Left lung (tissue), 10 donors: ENCODE measurements around the gene KANK4. TPM values are rescaled to one million over a fixed set of nuclear protein-coding genes. Genes with fewer than 3 reads are reported as not detected.
A peak's percentile ranks its signal among the peaks of the same experiment; 100 is the strongest.

Experiments
- ATAC-seq: fragments of 200-7000 bp; cut with Tn5 transposase; one replicate; pipeline ENCODE4 v1.9.1; 2020; ENCODE audit warnings: moderate library complexity
- DNase-seq, 4 donors: peaks; one replicate each; pipeline ENCODE4 v3.0.0-alpha.2; 2013 to 2020
- H3K27ac ChIP-seq, 2 donors: fragments of 200-600 bp; sonication (generic) in 1 of 2; one replicate each; pipeline versions ENCODE4 v1.5.0 to v1.8.0; 2020 to 2021
- H3K27me3 ChIP-seq, 2 donors: fragments of 200-600 bp; sonication (generic) in 1 of 2; one replicate each; pipeline versions ENCODE4 v1.5.0 to v1.8.0; 2020 to 2021
- H3K36me3 ChIP-seq, 2 donors: fragments of 200-600 bp; sonication (generic) in 1 of 2; one replicate each; pipeline versions ENCODE4 v1.5.0 to v1.8.0; 2020 to 2021
- H3K4me1 ChIP-seq, 2 donors: fragments of 200-600 bp; one replicate each; pipeline ENCODE4 v1.8.0; 2021
- H3K4me3 ChIP-seq, 2 donors: fragments of 200-600 bp; sonication (generic) in 1 of 2; one replicate each; pipeline versions ENCODE4 v1.5.0 to v1.8.0; 2020 to 2021; ENCODE audit warnings: mild to moderate bottlenecking in 1 of 2
- H3K9me3 ChIP-seq, 2 donors: fragments of 200-600 bp; sonication (generic) in 1 of 2; one replicate each; pipeline versions ENCODE4 v1.5.0 to v1.8.0; 2020 to 2021
- intact Hi-C, 2 donors: fragments of 100-400 bp; cut with DNase I; formaldehyde crosslinking; loops; one replicate each; pipeline versions ENCODE4 v1.11.2 to v1.14.2; 2022
- polyA plus RNA-seq, 6 donors: library from polyadenylated mRNA; unstranded; fragments of 120-200 nt; gene quantifications; one replicate each; pipeline ENCODE4 v1.2.1, GENCODE V29; 2013; ENCODE audit not compliant: insufficient read length in 6 of 6
- total RNA-seq, 2 donors: library from RNA; stranded (reverse); fragmentation: NEBNext Ultra II Directional; extraction: Animal tissue kit (Norgen Biotek cat#: 25700); gene quantifications; one replicate each; pipeline ENCODE4 v1.2.1, GENCODE V29; 2021
- TF ChIP-seq, protein P1 (sequence below), 2 donors: fragments of 200-600 bp; sonication (generic) in 1 of 2; IDR thresholded peaks; one replicate each; pipeline versions ENCODE4 v1.5.0 to v1.8.0; 2021; ENCODE audit warnings: antibody characterized with exemption in 2 of 2
- donor health status: DM: no; HTN: yes; CAD: no.
- donor health status: DM: no; HTN: no; CAD: no.

KANK4 gene
- total and polyA plus RNA-seq, 8 donors: 2.0 to 15.1 (median 11.2) TPM

DNA sequence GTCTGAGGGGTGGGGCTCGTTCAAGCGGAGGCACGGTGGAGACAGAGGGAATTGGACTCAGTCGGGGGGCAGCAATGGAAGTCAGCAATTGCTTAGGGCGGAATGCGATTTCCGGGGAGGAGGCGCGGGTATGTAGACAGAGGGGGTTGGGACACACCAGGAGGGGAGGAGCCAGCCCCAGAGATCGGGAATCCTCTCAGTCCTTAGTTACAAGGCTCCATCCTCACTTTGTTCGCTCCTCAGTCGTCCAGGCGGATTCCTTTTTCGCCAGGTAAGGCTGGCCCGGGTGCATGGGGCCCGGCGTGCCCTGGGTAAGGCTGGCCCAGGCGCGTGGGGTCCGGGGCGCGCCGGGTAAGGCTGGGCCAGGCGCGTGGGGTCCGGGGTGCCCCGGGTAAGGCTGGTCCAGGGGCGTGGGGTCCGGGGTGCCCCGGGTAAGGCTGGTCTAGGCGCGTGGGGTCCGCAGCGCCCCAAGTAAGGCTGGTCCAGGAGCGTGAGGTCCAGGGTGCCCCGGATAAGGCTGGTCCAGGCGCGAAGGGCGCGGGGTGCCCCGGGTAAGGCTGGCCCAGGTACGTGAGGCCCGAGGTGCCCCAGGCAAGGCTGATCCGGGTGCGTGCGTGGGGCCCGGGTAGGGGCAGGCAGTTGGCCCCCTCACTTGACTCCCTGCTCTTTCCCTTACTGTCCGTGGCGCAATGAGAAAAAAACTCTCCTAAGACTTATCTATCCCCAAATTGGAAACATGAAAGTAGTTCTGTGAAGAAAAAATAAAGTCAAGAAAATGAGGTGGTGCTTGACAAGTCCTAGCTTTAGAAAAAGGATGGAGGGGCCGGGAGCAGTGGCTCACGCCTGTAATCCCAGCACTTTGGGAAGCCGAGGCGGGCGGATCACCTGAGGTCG lies 124.3 kb downstream of the KANK4 start, which contains the start of gene L1TD1:
Gene L1TD1 (plus strand): TSS at position 199 of the 894 bp plus-strand sequence. CDS start 11,780 bp downstream, outside the sequence.
- Histone ChIP-seq H3K4me1 (no peaks in the 10 kb centered on the region), H3K27me3 (peaks cover 7 to 46% of the 10 kb centered on the region in 2 donors), H3K4me3 (peak within 1 kb of the TSS; percentile 19 to 29), H3K36me3 (no peaks in the 10 kb centered on the region), H3K27ac (no peak within 1 kb of the TSS), H3K9me3 (no peaks in the 10 kb centered on the region)
- DNase-seq (peak in 2 of 4 donors; percentile 59 to 79), ATAC-seq (peak; percentile 62)
- TF ChIP-seq, protein P1, sequence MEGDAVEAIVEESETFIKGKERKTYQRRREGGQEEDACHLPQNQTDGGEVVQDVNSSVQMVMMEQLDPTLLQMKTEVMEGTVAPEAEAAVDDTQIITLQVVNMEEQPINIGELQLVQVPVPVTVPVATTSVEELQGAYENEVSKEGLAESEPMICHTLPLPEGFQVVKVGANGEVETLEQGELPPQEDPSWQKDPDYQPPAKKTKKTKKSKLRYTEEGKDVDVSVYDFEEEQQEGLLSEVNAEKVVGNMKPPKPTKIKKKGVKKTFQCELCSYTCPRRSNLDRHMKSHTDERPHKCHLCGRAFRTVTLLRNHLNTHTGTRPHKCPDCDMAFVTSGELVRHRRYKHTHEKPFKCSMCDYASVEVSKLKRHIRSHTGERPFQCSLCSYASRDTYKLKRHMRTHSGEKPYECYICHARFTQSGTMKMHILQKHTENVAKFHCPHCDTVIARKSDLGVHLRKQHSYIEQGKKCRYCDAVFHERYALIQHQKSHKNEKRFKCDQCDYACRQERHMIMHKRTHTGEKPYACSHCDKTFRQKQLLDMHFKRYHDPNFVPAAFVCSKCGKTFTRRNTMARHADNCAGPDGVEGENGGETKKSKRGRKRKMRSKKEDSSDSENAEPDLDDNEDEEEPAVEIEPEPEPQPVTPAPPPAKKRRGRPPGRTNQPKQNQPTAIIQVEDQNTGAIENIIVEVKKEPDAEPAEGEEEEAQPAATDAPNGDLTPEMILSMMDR (IDR thresholded peaks at IDR 0.05): no peak
- intact Hi-C loops: no loop called here

DNA sequence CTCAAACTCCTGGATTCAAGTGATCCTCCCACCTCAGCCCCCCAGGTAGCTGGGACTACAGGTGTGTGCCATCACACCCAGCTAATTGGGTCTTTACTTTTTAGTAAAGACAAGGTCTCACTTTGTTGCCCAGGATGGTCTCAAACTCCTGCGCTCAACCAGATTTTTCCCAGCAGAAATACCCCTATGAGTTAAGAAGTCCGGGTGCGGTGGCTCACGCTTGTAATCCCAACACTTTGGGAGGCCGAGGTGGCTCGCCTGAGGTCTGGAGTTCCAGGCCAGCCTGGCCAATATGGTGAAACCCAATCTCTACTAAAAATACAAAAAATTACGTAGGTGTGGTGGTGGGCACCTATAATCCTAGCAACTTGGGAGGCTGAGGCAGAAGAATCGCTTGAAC lies 131.1 kb downstream of the KANK4 start:
- intact Hi-C loops: no loop called here
- Histone ChIP-seq H3K36me3 (no peaks in the 10 kb centered on the region), H3K27ac (no peak overlapping the region), H3K4me3 (no peak overlapping the region), H3K27me3 (no peaks in the 10 kb centered on the region), H3K9me3 (no peaks in the 10 kb centered on the region), H3K4me1 (no peaks in the 10 kb centered on the region)
- TF ChIP-seq, protein P1 (IDR thresholded peaks at IDR 0.05): no peak
- DNase-seq: no peak
- ATAC-seq: no peak

DNA sequence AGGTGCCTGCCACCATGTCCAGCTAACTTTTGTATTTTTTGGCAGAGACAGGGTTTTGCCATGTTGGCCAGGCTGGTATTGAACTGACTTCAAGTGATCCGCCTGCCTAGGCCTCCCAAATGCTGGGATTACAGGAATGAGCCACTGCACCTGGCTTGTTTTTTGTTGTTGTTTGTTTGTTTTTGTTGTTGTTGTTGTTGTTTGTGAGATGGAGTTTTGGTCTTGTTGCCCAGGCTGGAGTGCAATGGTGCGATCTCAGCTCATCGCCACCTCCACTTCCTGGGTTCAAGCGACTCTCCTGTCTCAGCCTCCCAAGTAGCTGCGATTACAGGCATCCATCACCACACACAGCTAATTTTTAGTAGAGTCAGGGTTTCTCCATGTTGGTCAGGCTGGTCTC lies 131.7 kb downstream of the KANK4 start:
- intact Hi-C loops: no loop called here
- ATAC-seq (no peak), DNase-seq (no peak)
- Histone ChIP-seq H3K36me3 (no peaks in the 10 kb centered on the region), H3K4me3 (no peak overlapping the region), H3K9me3 (no peaks in the 10 kb centered on the region), H3K27ac (no peak overlapping the region), H3K27me3 (no peaks in the 10 kb centered on the region), H3K4me1 (no peaks in the 10 kb centered on the region)
- TF ChIP-seq, protein P1 (IDR thresholded peaks at IDR 0.05): no peak

Other genes with a start within 250 kb of the KANK4 start
- gene L1TD1, start 124.6 kb downstream of the KANK4 start, total RNA-seq: 1 to 10 TPM in 1 of 2 donors, under 1 TPM in 1; 0.93 to 1.3 TPM
- gene L1TD1, start 124.6 kb downstream of the KANK4 start, polyA plus RNA-seq: 1 to 10 TPM; 5.9 to 8.4 (median 6.3) TPM
- 10 to 100 TPM; 21.1 to 26.7 TPM for gene USP1, start 117.6 kb upstream of the KANK4 start, total RNA-seq
- 10 to 100 TPM; 52.4 to 72.3 (median 57.9) TPM for gene USP1, start 117.6 kb upstream of the KANK4 start, polyA plus RNA-seq